Body of pancreas (tissue), 4 donors: Measurements from ENCODE around the gene MSTN. TPM values are rescaled to one million over a fixed set of nuclear protein-coding genes. Genes with fewer than 3 reads are reported as not detected.
"Not testable (repeated sequence)": the region's sequence is repeated elsewhere in the genome, so short reads cannot be mapped to it uniquely, and the experiment has no call there.

Source experiments
- ATAC-seq: fragments of 150-250 bp; one replicate; pipeline ENCODE4 v1.9.1; 2016
- DNase-seq, 4 donors: peaks; one replicate each; pipeline ENCODE4 v3.0.0-alpha.2; 2019
- H3K27ac ChIP-seq, 4 donors: fragments of 200-600 bp; sonication (generic); 1 replicate in 3 of 4; 2 replicates in 1 of 4; pipeline versions ENCODE4 v1.5.1 to v1.6.1; 2016 to 2019; ENCODE audit warnings: mild to moderate bottlenecking in 1 of 4, mixed read lengths in 1 of 4, moderate library complexity in 1 of 4
- H3K27me3 ChIP-seq, 2 donors: fragments of 200-600 bp; sonication (generic); one replicate each; pipeline ENCODE4 v1.6.0; 2016; ENCODE audit warnings: mild to moderate bottlenecking in 1 of 2
- H3K36me3 ChIP-seq, 2 donors: fragments of 200-600 bp; sonication (generic); replicated peaks in 1 of 2; 2 replicates each; pipeline ENCODE4 v1.5.1; 2016; ENCODE audit warnings: low read depth in 2 of 2; ENCODE audit not compliant: insufficient read depth in 1 of 2
- H3K4me1 ChIP-seq: fragments of 200-600 bp; sonication (generic); one replicate; pipeline ENCODE4 v1.6.0; 2016
- H3K4me3 ChIP-seq, 2 donors: fragments of 200-600 bp; sonication (generic); 1 replicate in 1 of 2; 2 replicates in 1 of 2; pipeline ENCODE4 v1.5.1; 2016 to 2019
- H3K9me3 ChIP-seq, 3 donors: fragments of 200-600 bp; sonication (generic); 1 replicate in 2 of 3; 2 replicates in 1 of 3; pipeline ENCODE4 v1.5.1; 2016
- POLR2A ChIP-seq, 3 donors: fragments of 450-650 bp; IDR thresholded peaks; one replicate each; pipeline ENCODE4 v1.6.1; 2016; ENCODE audit warnings: antibody characterized with exemption in 3 of 3, mild to moderate bottlenecking in 2 of 3
- WGBS, 2 donors: methylation state at CpG; one replicate each; pipeline ENCODE4 v1.1.5; 2017; 5-methylcytosine and 5-hydroxymethylcytosine counted together
- intact Hi-C: fragments of 100-400 bp; cut with DNase I; formaldehyde crosslinking; loops from one replicate; pipeline ENCODE4 v1.15.1; 2023
- total RNA-seq, 2 donors: library from RNA; depleted of rRNA; stranded (reverse); fragments of >200 nt; gene quantifications; one replicate each; pipeline ENCODE4 v1.1.0, GENCODE V29; 2016
- TF ChIP-seq, protein P1 (sequence below), 7 experiments: fragments of 450-650 bp in 4 of 7; fragments of 200-600 bp in 3 of 7; sonication (generic) in 3 of 7; IDR thresholded peaks; one replicate each; pipeline ENCODE4 v1.5.1; 2016 to 2019; ENCODE audit warnings: antibody characterized with exemption in 7 of 7

MSTN gene
- total RNA-seq, 2 donors from 2014 or later = not detected

- Histone ChIP-seq H3K4me1 (no peaks in the 10 kb centered on the region), H3K27me3 (no peaks in the 10 kb centered on the region), H3K4me3 (no peak overlapping the region), H3K9me3 (no peaks in the 10 kb centered on the region), H3K27ac (no peak overlapping the region), H3K36me3 (no peaks in the 10 kb centered on the region)
- intact Hi-C loops = no loop called here
- no peak for DNase-seq
- TF ChIP-seq, protein P1, sequence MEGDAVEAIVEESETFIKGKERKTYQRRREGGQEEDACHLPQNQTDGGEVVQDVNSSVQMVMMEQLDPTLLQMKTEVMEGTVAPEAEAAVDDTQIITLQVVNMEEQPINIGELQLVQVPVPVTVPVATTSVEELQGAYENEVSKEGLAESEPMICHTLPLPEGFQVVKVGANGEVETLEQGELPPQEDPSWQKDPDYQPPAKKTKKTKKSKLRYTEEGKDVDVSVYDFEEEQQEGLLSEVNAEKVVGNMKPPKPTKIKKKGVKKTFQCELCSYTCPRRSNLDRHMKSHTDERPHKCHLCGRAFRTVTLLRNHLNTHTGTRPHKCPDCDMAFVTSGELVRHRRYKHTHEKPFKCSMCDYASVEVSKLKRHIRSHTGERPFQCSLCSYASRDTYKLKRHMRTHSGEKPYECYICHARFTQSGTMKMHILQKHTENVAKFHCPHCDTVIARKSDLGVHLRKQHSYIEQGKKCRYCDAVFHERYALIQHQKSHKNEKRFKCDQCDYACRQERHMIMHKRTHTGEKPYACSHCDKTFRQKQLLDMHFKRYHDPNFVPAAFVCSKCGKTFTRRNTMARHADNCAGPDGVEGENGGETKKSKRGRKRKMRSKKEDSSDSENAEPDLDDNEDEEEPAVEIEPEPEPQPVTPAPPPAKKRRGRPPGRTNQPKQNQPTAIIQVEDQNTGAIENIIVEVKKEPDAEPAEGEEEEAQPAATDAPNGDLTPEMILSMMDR (IDR thresholded peaks at IDR 0.05) = no peak
- TF ChIP-seq POLR2A (IDR thresholded peaks at IDR 0.05) = no peak
- no peak for ATAC-seq
Measured at GRCh38 chr2:190050001-190050400, 12.5 kb downstream of the MSTN start.

DNA sequence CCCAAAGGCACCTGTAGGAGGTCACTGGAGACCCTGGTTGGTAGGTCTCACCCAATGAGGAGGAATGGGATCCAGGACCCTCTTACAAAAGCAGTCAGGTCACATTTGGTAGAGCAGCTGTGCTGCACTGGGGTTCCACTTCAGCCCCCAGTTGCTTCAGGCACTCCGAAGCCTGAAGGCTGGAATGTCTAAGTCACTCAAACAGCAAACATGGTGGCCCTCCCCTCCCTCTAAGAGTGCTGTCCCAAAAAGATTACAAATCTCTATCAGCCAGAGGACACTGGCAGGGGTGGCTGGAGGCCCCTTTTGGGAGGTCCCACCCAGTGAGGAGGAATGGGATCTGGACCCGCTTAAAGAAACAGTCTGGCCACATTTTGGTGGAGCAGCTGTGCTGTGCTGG is 17.7 kb downstream of the MSTN start:
- intact Hi-C loops = no loop called here
- WGBS, 2 donors = 100% methylated on average over 2 of the region's 2 CpGs
- H3K27ac ChIP-seq = no peak overlapping the region
- no peak overlapping the region for H3K4me3 ChIP-seq
- no peaks in the 10 kb centered on the region for H3K9me3 ChIP-seq
- DNase-seq (no peak), ATAC-seq (no peak)
- no peaks in the 10 kb centered on the region for H3K36me3 ChIP-seq
- H3K27me3 ChIP-seq = no peaks in the 10 kb centered on the region
- no peaks in the 10 kb centered on the region for H3K4me1 ChIP-seq
- TF ChIP-seq POLR2A (IDR thresholded peaks at IDR 0.05) = no peak
- TF ChIP-seq, protein P1 (IDR thresholded peaks at IDR 0.05) = no peak

- H3K4me1 ChIP-seq = no peaks in the 10 kb centered on the region
- intact Hi-C loops = no loop called here
- H3K4me3 ChIP-seq = no peak overlapping the region
- ATAC-seq (no peak), DNase-seq (no peak)
- no peaks in the 10 kb centered on the region for H3K9me3 ChIP-seq
- 74 to 75% methylated on average over 3 of the region's 3 CpGs for WGBS, 2 donors
- H3K36me3 ChIP-seq = no peaks in the 10 kb centered on the region
- H3K27me3 ChIP-seq = no peaks in the 10 kb centered on the region
- H3K27ac ChIP-seq = no peak overlapping the region
- no peak for TF ChIP-seq POLR2A (IDR thresholded peaks at IDR 0.05)
- TF ChIP-seq, protein P1 (IDR thresholded peaks at IDR 0.05) = no peak
Measured at GRCh38 chr2:190043441-190043840, 19.1 kb downstream of the MSTN start.

DNA sequence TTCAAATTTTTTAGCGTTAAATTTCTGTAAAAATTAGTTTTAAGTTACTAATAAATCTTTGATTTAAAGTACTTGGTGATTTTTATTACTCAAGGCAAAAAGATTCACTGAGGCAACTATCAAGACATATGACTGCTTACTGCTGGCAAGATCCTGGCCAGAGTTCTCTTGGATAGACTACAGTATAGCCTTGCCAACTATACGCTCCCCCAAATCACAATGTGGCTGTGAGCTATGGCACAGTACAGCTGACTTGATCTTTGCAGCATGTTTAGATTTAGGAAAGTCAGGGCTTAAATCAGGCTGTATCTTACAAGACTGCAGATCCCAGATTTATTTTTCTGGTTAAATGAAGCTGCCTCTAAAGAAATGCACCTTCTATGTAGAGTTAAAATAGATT is 26.5 kb downstream of the MSTN start:
- 81 to 91% methylated on average over 2 of the region's 2 CpGs for WGBS, 2 donors
- no peaks in the 10 kb centered on the region for H3K36me3 ChIP-seq
- intact Hi-C loops = no loop called here
- H3K9me3 ChIP-seq = no peaks in the 10 kb centered on the region
- H3K27ac ChIP-seq = no peak overlapping the region
- DNase-seq = no peak
- no peak overlapping the region for H3K4me3 ChIP-seq
- H3K4me1 ChIP-seq = no peaks in the 10 kb centered on the region
- H3K27me3 ChIP-seq = no peaks in the 10 kb centered on the region
- TF ChIP-seq, protein P1 (IDR thresholded peaks at IDR 0.05) = no peak
- no peak for TF ChIP-seq POLR2A (IDR thresholded peaks at IDR 0.05)
- no peak for ATAC-seq

DNA sequence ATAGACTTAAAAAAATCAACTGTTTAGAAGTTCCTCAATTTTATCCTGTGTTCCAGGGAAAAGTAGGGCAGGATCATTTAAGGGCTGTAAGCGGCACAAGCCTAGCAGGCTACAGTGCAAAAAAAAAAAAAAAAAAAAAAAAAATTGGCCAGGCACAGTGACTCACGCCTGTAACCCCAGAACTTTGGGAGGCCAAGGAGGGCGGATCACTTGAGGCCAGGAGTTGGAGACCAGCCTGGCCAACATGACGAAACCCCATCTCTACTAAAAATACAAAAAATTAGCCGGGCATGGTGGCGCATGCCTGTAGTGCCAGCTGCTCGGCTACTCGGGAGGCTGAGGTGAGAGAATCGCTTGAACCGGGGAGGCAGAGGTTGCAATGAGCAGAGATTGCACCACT is 28.1 kb downstream of the MSTN start:
- intact Hi-C loops, H3K27ac ChIP-seq, DNase-seq, ATAC-seq, H3K36me3 ChIP-seq, H3K27me3 ChIP-seq, H3K4me1 ChIP-seq, H3K9me3 ChIP-seq, H3K4me3 ChIP-seq: not testable (repeated sequence)
- WGBS, 2 donors = 89 to 90% methylated on average over 10 of the region's 10 CpGs
